ENCODE results near the gene RBM28. TPM values are rescaled to one million over a fixed set of nuclear protein-coding genes. Genes with fewer than 3 reads are reported as not detected.
A peak's percentile ranks its signal among the peaks of the same experiment; 100 is the strongest.

RBM28 gene
- total RNA-seq, 4 donors from 2014 or later, result 15.4 to 42.7 (median 19.1) TPM

DNA sequence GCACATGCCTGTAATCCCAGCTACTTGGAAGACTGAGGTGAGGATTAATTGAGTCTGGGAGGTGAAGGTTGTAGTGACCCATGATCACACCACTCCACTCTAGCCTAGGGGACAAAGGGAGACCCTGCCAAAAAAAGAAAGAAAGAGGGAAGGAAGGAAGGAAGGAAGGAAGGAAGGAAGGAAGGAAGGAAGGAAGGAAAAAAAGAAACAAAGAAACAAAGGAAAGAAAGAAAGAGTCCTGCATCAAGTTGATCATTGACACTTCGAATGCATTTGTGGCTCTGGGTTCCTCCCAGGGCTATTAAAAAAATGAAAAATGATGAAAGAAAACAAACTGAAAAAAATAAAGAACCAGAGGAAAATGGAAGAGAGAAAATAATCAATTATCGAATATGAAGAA lies 21.7 kb upstream of the RBM28 start:
- 85 to 91% methylated on average over 2 of the region's 2 CpGs for WGBS, 2 donors
- intact Hi-C loops (cut with DNase I; ENCODE audit: low total_unique reads), result no loop called here
- TF ChIP-seq POLR2A (IDR thresholded peaks at IDR 0.05), result no peak
- TF ChIP-seq, protein P1, sequence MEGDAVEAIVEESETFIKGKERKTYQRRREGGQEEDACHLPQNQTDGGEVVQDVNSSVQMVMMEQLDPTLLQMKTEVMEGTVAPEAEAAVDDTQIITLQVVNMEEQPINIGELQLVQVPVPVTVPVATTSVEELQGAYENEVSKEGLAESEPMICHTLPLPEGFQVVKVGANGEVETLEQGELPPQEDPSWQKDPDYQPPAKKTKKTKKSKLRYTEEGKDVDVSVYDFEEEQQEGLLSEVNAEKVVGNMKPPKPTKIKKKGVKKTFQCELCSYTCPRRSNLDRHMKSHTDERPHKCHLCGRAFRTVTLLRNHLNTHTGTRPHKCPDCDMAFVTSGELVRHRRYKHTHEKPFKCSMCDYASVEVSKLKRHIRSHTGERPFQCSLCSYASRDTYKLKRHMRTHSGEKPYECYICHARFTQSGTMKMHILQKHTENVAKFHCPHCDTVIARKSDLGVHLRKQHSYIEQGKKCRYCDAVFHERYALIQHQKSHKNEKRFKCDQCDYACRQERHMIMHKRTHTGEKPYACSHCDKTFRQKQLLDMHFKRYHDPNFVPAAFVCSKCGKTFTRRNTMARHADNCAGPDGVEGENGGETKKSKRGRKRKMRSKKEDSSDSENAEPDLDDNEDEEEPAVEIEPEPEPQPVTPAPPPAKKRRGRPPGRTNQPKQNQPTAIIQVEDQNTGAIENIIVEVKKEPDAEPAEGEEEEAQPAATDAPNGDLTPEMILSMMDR (IDR thresholded peaks at IDR 0.05), result no peak
- H3K4me3 ChIP-seq (ENCODE audit: low read depth, poor library complexity, severe bottlenecking), result no peak overlapping the region
- DNase-seq (ENCODE audit: low spot score in 2 of 2), result no peak

DNA sequence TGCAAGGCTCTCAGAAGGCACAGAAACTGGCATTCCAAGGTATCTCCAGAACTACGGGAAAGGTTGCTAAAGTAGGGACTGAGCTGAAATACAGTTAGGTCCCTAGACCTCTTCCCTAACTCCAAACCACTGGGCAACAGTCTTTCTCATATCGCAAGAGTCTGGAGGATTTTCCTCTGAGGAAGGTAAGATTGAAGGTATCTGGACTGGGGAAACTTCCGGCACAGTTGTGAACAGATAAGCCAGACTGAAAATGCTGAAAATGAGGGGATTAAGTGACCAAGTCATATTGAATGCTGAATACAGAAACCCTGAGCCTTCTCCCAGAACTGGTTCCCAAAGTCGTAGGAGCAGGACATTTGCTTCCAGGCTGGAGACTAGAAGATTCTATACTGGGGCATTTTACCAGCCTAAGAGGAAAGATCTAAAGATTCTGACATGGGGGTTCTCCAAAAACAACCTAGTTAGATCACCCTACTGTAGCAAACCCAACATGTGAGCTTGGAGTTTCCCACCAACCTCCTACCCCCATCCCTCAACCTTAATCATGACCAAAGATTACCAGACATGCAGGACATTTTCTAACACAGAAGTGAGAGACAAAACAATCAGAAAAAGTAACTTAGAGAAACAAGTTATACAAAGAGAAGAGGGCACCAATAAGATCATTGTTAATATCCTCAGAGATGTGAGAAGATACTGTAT lies 20.6 kb upstream of the RBM28 start:
- DNase-seq (ENCODE audit: low spot score in 2 of 2), result no peak
- WGBS, 2 donors, result 87 to 88% methylated on average over 4 of the region's 4 CpGs
- intact Hi-C loops (cut with DNase I; ENCODE audit: low total_unique reads), result no loop called here
- no peak overlapping the region for H3K4me3 ChIP-seq (ENCODE audit: low read depth, poor library complexity, severe bottlenecking)
- TF ChIP-seq, protein P1 (IDR thresholded peaks at IDR 0.05), result no peak
- no peak for TF ChIP-seq POLR2A (IDR thresholded peaks at IDR 0.05)

- 87 to 90% methylated on average over 6 of the region's 6 CpGs for WGBS, 2 donors
- intact Hi-C loops (cut with DNase I; ENCODE audit: low total_unique reads), result no loop called here
- no peak overlapping the region for H3K4me3 ChIP-seq (ENCODE audit: low read depth, poor library complexity, severe bottlenecking)
- TF ChIP-seq POLR2A (IDR thresholded peaks at IDR 0.05), result no peak
- TF ChIP-seq, protein P1 (IDR thresholded peaks at IDR 0.05), result no peak
- DNase-seq (ENCODE audit: low spot score in 2 of 2), result no peak
Observed at GRCh38 chr7:128363261-128363721, 19.6 kb upstream of the RBM28 start.

DNA sequence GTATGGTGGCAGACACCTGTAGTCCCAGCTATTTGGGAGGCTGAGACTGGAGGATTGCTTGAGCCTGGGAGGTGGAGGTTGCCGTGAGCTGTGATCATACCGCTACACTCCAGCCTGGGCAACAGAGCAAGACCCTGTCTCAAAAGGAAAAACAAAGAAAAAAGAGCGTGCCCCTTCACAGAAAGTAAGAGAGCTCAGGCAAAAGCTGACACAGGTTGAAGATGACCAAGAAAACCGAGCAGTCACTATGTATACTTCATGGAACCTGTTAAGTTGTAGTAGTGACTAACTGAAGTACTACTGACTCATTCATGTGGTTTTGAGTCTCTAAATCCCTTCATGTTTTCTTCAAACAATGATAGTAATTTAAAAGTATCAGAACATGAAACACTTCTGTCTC lies 19.0 kb upstream of the RBM28 start:
- no peak for DNase-seq (ENCODE audit: low spot score in 2 of 2)
- intact Hi-C loops (cut with DNase I; ENCODE audit: low total_unique reads), result no loop called here
- H3K4me3 ChIP-seq (ENCODE audit: low read depth, poor library complexity, severe bottlenecking), result no peak overlapping the region
- TF ChIP-seq, protein P1 (IDR thresholded peaks at IDR 0.05), result no peak
- no peak for TF ChIP-seq POLR2A (IDR thresholded peaks at IDR 0.05)
- 84 to 88% methylated on average over 4 of the region's 4 CpGs for WGBS, 2 donors

DNA sequence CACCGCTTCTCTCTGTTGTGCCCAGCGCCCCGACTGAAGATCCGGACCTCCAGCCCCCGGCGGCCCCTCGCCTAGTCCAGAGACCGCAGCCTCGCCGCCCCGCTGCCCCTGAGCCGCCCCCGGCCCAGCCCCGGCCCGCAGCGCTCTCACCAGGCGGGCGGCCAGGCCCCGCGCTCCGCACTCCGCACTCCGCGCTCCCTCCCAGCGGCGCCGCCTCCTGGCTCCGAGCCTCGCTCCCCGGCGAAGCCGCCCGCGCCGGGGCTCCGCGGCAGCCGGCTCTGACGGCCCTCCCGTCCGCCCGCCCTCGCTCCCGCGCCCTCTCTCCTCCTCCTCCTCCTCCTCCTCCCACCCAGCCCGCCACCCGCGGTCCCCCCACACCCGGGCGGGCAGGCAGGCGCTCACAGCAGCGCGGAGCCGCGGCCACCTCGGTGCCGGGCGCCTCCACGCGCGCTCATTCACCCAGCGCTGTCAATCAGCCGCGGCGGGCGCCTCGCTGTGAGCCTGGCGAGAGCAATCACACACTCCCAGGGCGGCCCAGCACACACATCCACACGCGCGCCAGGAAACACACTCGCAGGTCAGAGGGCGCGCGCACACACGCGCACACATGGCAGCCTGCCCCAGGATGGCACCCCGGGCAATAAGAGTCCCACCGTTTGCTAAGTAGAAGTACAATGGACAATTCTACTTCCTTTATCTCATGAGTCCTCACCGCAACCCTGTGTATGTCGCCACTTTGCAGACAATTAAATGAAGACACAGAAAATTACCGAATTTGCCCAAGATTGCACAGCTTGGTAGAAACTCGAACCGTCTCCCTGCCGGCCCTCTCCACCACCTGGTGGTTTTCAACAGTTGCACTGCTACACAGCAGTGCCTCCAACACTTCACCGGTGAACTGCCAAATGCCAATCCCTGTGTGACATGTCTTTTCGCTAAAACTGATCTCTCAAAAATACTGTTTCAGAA lies 18.0 kb upstream of the RBM28 start, which contains the start of gene PRRT4:
Gene PRRT4 (minus strand): TSS at position 280 of the 969 bp plus-strand sequence.
- TF ChIP-seq, protein P1 (IDR thresholded peaks at IDR 0.05), result no peak
- TF ChIP-seq POLR2A (IDR thresholded peaks at IDR 0.05), result no peak
- H3K4me3 ChIP-seq (ENCODE audit: low read depth, poor library complexity, severe bottlenecking), result peak within 1 kb of the TSS; percentile 25
- DNase-seq (ENCODE audit: low spot score in 2 of 2), result no peak
- 2% methylated on average over 38 to 47 of the region's 88 CpGs for WGBS, 2 donors
- intact Hi-C loops (cut with DNase I; ENCODE audit: low total_unique reads), result no loop called here

Measured in lower leg skin (tissue), 4 donors.